ENCODE data around the gene G3BP1.
"Not testable (repeated sequence)": the region's sequence is repeated elsewhere in the genome, so short reads cannot be mapped to it uniquely, and the experiment has no call there.

Gene G3BP1

GRCh38 chr5:151855701-151856100 lies 83.9 kb downstream of the G3BP1 start:
- in situ Hi-C loops (cut with MboI; ENCODE audit: low sequenced_read_pairs): no loop called here

GRCh38 chr5:151856861-151857260 lies 85.1 kb downstream of the G3BP1 start:
- in situ Hi-C loops (cut with MboI; ENCODE audit: low sequenced_read_pairs): no loop called here

GRCh38 chr5:151860867-151861266 lies 89.1 kb downstream of the G3BP1 start:
- in situ Hi-C loops (cut with MboI; ENCODE audit: low sequenced_read_pairs): not testable (repeated sequence)

Data from hTERT RPE-1 (cell line).